HG02943 (cell line): Measurements from ENCODE around the gene DDX3Y.

Experiments used
- ATAC-seq: cut with Tn5 transposase; IDR thresholded peaks from one replicate; pipeline ENCODE4 v1.9.1; 2021; ENCODE audit warnings: mild to moderate bottlenecking, low read depth, moderate library complexity; ENCODE audit not compliant: unreplicated experiment

DDX3Y gene

DNA sequence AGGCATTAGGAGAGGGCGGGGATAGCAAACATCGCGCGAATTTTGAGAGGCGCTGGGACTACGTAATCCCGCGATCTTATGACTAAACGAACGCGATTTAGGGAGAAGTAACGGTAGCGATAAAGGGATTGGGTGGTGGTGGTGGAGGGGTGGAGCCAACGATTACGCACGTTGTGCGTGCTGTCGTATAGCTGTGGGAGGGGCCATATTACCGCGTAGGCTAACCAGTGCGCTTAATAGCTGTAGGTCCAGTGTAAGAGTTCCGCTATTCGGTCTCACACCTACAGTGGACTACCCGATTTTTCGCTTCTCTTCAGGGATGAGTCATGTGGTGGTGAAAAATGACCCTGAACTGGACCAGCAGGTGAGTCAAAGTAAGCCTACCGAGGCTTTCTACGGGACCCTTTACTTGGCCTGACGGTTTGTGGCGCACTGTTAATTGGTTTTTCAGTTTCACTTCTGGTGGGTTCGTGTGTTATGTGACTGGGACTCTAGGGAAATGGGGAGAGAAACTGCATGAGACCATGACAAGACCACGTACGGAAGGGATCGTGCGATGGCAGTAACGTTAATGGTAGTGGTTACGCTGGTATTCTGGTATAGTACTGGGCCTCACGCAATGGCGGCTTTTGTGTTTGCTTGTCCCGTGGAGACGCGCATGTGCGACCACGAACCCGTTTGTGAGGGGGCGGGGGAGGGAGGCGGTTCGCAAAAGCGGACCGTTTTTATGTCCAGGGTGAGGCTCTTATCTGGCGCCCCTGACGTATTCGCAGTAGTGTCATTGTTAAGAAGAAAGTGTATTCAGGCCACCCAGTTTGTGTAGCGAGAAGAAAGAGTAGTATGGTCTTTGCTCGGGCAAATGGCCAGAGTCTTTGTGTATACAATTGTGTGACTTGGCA lies at the start of gene DDX3Y:
DDX3Y (plus strand) TSS at position 251 of the 899 bp plus-strand sequence; CDS start at position 320, 69 bp downstream.
- no peak for ATAC-seq

GRCh38 chrY:12855791-12856275 lies 48.8 kb upstream of the DDX3Y start:
- ATAC-seq = no peak

- ATAC-seq = no peak
Measured at GRCh38 chrY:12867960-12868359, 36.7 kb upstream of the DDX3Y start.

DNA sequence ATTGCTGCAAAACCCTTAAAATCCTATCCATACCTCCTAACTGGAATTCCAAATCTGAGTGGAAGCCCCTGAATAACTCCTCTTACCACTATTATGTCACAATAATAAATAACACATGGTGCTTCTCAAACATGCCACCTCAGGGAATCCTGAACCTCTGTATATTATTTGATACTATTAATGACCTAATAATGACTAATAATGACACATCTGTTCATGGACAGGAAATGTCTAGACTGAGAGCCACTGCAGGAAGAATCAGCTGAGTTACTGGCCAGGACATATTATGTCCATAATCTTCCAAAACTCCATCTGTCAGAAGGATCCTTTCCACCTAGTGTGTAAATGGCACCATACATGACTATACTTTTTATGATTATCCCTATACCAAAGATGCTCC lies 7.7 kb upstream of the DDX3Y start:
- no peak for ATAC-seq

DNA sequence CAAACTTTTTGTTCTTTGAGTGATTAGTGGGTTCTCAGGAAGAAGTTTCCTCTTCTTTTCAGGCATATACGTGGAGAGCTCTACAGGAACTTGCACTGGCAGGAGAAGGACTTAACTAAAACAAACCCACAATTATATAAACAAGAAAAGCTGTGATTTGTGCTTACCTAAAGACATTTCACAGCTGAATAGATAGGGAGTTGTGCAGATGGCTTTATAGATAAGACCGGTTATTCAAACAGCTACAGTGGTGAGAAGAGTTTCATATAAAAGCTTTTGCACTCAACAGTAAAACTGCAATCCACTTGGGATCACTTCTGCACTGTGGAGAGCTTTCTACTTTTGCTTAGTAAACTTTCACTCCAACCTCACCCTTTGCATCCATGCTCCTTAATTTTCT lies 6.1 kb upstream of the DDX3Y start:
- ATAC-seq = no peak

GRCh38 chrY:12905517-12905872 lies 827 bp downstream of the DDX3Y start:
- no peak for ATAC-seq

DNA sequence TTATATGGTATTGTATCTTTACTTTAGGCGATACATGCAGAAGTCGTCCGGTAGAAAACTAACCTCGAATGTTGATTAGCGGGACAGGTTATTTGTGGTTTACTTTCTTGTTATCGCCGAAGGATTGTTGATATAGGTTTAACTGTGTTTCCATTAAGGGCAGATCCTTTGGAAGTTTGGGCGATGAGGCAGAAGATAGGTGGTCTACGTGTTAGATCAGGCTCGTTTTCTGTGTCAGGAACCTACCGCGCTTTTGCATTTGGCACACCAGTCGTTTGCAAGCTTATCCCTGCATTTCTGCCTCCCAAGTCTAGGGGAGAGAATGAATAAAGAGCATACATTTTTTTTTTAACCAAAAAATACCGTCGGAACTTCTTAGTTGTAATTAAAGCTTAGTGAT lies 1.2 kb downstream of the DDX3Y start:
- ATAC-seq = no peak

DNA sequence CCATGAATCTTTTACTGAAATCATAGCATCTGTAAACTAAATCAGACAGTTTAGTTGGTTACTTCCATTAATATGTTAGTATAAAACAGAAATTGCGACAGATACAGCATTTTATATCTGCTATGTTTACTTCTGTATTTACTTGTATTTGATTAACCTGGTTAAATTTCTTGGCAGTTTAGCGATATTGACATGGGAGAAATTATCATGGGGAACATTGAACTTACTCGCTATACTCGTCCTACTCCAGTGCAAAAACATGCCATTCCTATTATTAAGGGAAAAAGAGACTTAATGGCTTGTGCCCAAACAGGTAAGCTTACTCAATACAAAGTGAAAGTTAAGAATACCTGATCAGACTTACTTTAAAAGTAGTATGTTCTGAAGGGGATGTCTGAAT lies 8.9 kb downstream of the DDX3Y start:
- no peak for ATAC-seq

DNA sequence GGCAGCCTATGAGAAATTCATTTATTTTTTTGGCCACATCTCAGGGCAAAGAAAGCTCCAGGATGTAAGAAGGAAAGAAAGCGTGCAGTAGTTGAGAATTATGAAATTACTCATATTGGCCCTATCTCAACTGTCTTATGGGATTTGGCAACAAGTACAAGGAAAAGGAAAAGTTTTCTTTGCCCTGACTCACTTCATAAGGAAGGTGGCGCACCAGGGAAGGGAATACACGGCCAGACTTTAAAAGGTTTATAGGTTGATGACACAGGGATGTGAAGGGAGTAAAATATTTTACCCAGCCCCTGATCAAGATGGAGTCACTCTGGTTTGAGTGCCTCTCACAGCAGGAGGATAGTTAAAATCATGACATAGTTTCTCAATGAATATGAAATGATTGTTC lies 23.4 kb downstream of the DDX3Y start:
- no peak for ATAC-seq

- ATAC-seq = no peak
Measured at GRCh38 chrY:12941725-12942687, 37.3 kb downstream of the DDX3Y start.
